Ishikawa (cell line): ENCODE results near the gene ZFR.
A peak's percentile ranks its signal among the peaks of the same experiment; 100 is the strongest.

ENCODE experiments used
- CEBPB ChIP-seq: IDR thresholded peaks from 2 replicates; pipeline ENCODE4 v1.6.1; 2012
- CREB1 ChIP-seq: IDR thresholded peaks from 2 replicates; pipeline ENCODE4 v1.6.1; 2012; ENCODE audit warnings: low read depth
- EGR1 ChIP-seq: IDR thresholded peaks from 2 replicates; pipeline ENCODE4 v1.6.1; 2012
- FOXM1 ChIP-seq: IDR thresholded peaks from 2 replicates; pipeline ENCODE4 v1.6.1; 2012; ENCODE audit warnings: low read depth, borderline replicate concordance
- NFIC ChIP-seq: IDR thresholded peaks from 2 replicates; pipeline ENCODE4 v1.6.1; 2012
- RAD21 ChIP-seq: IDR thresholded peaks from 2 replicates; pipeline ENCODE4 v1.6.1; 2012; ENCODE audit warnings: low read depth
- TAF1 ChIP-seq: IDR thresholded peaks from 2 replicates; pipeline ENCODE4 v1.6.1; 2012; ENCODE audit warnings: low read depth, mild to moderate bottlenecking
- TCF12 ChIP-seq: IDR thresholded peaks from 2 replicates; pipeline ENCODE4 v1.6.1; 2012; ENCODE audit warnings: low read depth
- TEAD4 ChIP-seq: IDR thresholded peaks from 2 replicates; pipeline ENCODE4 v1.6.1; 2012
- YY1 ChIP-seq: IDR thresholded peaks from 2 replicates; pipeline ENCODE4 v1.6.1; 2012; ENCODE audit warnings: low read depth
- ZBTB7A ChIP-seq: IDR thresholded peaks from 2 replicates; pipeline ENCODE4 v1.6.1; 2012; ENCODE audit warnings: low read depth
- TF ChIP-seq, protein P1 (sequence below): IDR thresholded peaks from 2 replicates; pipeline ENCODE4 v1.6.1; 2012
- TF ChIP-seq, protein P2 (sequence below): IDR thresholded peaks from 2 replicates; pipeline ENCODE4 v1.6.1; 2012
- TF ChIP-seq, protein P3 (sequence below): IDR thresholded peaks from 2 replicates; pipeline ENCODE4 v1.6.1; 2012; ENCODE audit warnings: low read depth, mild to moderate bottlenecking

ZFR gene

DNA sequence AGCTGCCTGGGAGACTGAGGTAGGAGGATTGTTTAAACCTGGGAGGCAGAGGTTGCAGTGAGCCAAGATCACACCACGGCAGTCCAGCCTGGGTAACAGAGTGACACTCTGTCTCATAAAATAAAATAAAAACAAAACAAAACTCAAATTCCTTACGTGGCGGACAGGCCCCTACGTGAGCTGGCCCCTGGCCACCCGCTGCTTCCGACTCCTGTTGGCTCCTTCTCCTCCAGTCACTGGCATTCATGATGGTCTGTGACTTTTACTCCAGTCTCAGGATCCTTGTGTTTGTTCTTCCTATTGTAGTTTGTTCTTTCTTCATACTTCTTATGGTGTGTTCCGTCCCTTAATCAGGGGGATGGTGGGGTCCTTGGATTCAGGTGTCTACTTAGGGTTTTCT is 28.5 kb upstream of the ZFR start:
- TF ChIP-seq, protein P1, sequence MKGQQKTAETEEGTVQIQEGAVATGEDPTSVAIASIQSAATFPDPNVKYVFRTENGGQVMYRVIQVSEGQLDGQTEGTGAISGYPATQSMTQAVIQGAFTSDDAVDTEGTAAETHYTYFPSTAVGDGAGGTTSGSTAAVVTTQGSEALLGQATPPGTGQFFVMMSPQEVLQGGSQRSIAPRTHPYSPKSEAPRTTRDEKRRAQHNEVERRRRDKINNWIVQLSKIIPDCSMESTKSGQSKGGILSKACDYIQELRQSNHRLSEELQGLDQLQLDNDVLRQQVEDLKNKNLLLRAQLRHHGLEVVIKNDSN, result no peak
- TF ChIP-seq ZBTB7A, result no peak
- TF ChIP-seq FOXM1, result no peak
- TF ChIP-seq TCF12, result no peak
- TF ChIP-seq RAD21, result no peak
- TF ChIP-seq TEAD4, result no peak
- TF ChIP-seq, protein P2, sequence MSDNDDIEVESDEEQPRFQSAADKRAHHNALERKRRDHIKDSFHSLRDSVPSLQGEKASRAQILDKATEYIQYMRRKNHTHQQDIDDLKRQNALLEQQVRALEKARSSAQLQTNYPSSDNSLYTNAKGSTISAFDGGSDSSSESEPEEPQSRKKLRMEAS, result no peak

DNA sequence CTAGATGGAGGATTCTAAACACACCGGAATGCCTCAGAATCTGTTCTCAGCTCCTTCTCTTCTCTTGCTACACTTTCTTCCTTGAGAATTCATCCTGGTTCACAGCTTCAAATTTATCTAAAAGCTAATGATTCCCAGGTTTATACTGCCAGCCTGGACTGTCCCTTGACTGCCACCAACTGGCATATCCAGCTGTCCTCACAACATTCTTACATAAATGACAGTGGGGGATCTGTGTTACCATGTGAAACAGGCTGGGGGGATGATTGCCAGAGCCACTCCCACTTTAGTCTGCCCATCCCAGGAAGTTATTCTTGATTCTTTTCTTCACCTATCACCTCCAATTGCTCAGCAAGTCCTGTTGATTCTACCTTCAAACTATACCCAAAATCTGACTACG is 27.2 kb upstream of the ZFR start:
- TF ChIP-seq EGR1 (no peak), RAD21 (peak; percentile 45)

DNA sequence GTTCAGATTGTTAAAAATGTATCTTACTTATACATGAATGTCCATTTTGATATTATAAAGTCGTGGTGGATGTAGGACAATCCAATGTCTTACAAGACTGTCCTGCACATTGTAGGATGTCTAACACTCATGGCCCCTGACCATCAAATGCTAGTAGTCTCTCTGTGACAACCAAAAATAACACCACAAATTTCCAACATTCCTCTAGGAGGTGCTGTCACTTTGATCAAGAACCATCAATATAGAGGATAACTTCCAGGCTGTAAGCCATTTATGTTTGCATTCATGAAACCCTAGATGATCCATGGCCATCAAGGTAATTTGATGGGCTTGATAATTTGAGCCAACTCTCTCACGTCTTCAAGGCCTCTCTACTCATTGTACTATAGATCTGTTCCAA is 20.5 kb upstream of the ZFR start:
- TF ChIP-seq NFIC, result no peak
- no peak for TF ChIP-seq CEBPB
- no peak for TF ChIP-seq CREB1
- TF ChIP-seq, protein P3, sequence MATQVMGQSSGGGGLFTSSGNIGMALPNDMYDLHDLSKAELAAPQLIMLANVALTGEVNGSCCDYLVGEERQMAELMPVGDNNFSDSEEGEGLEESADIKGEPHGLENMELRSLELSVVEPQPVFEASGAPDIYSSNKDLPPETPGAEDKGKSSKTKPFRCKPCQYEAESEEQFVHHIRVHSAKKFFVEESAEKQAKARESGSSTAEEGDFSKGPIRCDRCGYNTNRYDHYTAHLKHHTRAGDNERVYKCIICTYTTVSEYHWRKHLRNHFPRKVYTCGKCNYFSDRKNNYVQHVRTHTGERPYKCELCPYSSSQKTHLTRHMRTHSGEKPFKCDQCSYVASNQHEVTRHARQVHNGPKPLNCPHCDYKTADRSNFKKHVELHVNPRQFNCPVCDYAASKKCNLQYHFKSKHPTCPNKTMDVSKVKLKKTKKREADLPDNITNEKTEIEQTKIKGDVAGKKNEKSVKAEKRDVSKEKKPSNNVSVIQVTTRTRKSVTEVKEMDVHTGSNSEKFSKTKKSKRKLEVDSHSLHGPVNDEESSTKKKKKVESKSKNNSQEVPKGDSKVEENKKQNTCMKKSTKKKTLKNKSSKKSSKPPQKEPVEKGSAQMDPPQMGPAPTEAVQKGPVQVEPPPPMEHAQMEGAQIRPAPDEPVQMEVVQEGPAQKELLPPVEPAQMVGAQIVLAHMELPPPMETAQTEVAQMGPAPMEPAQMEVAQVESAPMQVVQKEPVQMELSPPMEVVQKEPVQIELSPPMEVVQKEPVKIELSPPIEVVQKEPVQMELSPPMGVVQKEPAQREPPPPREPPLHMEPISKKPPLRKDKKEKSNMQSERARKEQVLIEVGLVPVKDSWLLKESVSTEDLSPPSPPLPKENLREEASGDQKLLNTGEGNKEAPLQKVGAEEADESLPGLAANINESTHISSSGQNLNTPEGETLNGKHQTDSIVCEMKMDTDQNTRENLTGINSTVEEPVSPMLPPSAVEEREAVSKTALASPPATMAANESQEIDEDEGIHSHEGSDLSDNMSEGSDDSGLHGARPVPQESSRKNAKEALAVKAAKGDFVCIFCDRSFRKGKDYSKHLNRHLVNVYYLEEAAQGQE, result no peak

DNA sequence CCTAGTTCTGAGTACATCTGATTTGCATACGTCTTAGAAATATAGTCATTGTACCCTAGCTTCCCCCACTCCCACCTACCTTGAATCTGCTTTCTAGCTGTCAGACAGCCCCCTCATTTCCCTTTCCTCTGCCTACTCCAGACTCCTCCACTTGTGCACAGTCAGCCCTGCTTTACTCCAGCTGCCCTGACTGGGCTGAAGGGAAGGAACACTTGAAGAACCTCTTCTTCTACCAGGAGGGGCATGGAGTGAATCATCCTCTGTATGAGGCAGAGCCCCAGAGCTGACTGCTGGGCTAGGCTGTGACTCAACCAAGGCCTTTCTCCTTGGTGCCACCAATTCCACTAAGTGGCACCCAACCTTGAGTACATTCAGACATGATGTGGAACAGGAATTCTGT is 18.1 kb upstream of the ZFR start:
- TF ChIP-seq TCF12 (no peak), EGR1 (no peak), YY1 (no peak), CREB1 (no peak)
- TF ChIP-seq, protein P3, result no peak
- TF ChIP-seq, protein P2, result no peak

DNA sequence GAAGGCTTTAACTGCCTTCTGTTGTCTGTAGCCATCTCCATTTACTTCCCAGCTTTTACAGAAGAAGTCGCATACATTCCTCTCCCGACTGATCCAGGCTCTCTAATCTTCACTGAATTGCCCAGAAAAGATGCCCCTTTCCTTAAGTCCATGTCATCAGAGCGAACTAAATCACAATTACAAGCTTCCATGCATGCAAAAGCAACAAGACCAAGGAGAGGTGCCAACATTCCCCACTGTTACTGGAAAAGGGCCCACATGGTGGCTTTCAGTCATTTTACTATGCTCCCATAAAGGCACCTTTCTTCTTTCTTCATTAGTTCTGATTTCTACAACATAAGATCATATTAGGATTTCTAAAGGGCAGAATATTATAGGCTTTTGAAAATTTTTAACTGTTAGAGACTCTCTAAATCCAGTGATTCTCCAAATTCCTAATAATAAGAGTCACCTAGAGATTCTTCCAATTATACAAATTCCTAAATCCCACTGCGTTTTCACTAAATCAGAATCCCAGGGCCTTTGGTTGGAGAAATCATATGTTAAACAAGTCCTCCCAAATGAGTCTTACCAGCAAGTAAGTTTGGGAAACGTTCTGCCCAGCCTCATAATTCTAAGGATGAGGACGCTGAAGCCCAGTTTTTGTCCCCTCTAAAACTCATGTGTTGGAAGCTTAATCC is 17.0 kb upstream of the ZFR start:
- TF ChIP-seq TCF12, result no peak

DNA sequence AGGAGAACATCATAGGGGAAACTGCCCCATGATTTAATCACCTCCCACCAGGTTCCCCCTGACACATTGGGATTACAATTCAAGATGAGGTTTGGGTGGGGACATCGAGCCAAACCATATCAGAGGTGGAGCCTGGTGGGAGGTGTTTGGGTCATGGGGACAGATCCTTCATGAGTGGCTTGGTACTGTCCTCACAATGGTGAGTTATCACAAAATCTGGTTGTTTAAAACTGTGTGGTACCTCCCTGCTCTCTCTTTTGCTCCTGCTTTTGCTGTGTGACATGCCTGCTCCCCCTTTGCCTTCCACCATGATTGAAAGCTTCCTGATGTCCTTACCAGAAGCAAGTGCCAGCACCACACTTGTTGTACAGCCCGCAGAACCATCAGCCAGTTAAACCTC is 16.2 kb upstream of the ZFR start:
- TF ChIP-seq EGR1 (no peak), NFIC (no peak), TEAD4 (no peak), ZBTB7A (no peak), TAF1 (no peak), RAD21 (no peak), YY1 (no peak), CEBPB (no peak)

DNA sequence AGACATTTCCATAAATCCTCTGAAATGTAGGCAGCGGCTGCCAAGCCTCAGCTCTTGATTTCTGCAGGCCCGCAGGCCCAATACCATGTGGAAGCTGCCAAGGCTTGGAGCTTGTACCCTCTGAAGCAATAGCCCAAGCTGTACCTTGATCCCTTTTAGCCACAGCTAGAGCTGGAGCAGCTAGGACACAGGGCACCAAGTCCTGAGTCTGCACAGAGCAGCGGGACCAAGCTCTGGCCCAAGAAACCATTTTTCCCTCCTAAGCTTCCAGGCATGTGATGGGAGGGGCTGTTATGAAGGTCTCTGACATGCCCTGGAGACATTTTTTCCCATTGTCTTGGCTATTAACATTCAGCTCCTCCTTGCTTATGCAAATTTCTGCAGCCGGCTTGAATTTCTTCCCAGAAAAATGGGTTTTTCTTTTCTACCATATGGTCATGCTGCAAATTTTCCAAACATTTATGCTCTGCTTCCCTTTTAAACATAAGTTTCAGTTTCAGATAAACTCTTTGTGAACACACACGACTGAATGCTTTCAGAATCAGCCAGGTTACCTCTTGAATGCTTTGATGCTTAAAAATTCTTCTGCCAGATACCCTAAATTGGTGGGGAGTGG is 14.4 kb upstream of the ZFR start:
- TF ChIP-seq NFIC (no peak), RAD21 (no peak), TCF12 (no peak), FOXM1 (no peak), EGR1 (no peak), TEAD4 (no peak)

DNA sequence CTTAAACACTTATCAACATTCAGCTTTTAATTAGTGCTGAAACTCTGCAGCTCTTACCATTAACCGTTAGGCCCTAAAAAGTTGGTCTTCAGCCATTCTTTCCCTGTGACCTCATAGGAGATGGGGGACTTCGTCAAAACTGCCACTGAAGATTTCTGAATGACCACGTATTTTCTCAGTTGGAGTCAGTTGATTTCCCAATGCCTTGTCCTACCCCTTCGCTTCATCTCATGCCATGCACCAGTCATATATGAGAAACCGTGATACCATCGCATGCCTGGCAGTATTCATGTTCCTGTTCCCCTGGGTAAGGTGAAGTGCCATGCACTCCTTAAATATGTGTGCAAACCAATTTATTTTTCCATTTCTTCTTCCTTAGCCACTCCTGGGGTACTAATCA is 10.8 kb upstream of the ZFR start:
- TF ChIP-seq ZBTB7A, result no peak
- TF ChIP-seq RAD21, result no peak
- TF ChIP-seq, protein P3, result no peak
- TF ChIP-seq, protein P2, result no peak
- no peak for TF ChIP-seq TEAD4
- TF ChIP-seq TAF1, result no peak
- TF ChIP-seq YY1, result no peak
